Ectodermal cell (in vitro differentiated cells): ENCODE measurements around the gene MRPL20.
"Not testable (repeated sequence)": the region's sequence is repeated elsewhere in the genome, so short reads cannot be mapped to it uniquely, and the experiment has no call there.

Experiments
- H3K27ac ChIP-seq: 2 replicates; pipeline ENCODE4 v1.7.0; 2013; ENCODE audit warnings: mild to moderate bottlenecking, low read depth, low read length; ENCODE audit not compliant: insufficient read depth, poor library complexity, severe bottlenecking
- H3K27me3 ChIP-seq: 2 replicates; pipeline ENCODE4 v1.7.0; 2013; ENCODE audit warnings: mild to moderate bottlenecking, low read length; ENCODE audit not compliant: insufficient read depth, control insufficient read depth, poor library complexity, severe bottlenecking
- H3K36me3 ChIP-seq: one replicate; pipeline ENCODE4 v1.7.0; 2013; ENCODE audit warnings: low read length; ENCODE audit not compliant: control insufficient read depth, insufficient read depth
- H3K4me1 ChIP-seq: one replicate; pipeline ENCODE4 v1.7.0; 2013; ENCODE audit warnings: low read length; ENCODE audit not compliant: control insufficient read depth, insufficient read depth
- H3K4me3 ChIP-seq: 2 replicates; pipeline ENCODE4 v1.7.0; 2013; ENCODE audit warnings: low read depth, low read length, control low read depth; ENCODE audit not compliant: insufficient read depth
- H3K9me3 ChIP-seq: 2 replicates; pipeline ENCODE4 v1.7.0; 2013; ENCODE audit warnings: mild to moderate bottlenecking, low read length, moderate library complexity; ENCODE audit not compliant: control insufficient read depth
- WGBS, 2 experiments: methylation state at CpG; one replicate each; pipeline ENCODE4 v1.1.7; 2013; ENCODE audit warnings: missing lambda C conversion rate in 2 of 2; 5-methylcytosine and 5-hydroxymethylcytosine counted together

Gene MRPL20

DNA sequence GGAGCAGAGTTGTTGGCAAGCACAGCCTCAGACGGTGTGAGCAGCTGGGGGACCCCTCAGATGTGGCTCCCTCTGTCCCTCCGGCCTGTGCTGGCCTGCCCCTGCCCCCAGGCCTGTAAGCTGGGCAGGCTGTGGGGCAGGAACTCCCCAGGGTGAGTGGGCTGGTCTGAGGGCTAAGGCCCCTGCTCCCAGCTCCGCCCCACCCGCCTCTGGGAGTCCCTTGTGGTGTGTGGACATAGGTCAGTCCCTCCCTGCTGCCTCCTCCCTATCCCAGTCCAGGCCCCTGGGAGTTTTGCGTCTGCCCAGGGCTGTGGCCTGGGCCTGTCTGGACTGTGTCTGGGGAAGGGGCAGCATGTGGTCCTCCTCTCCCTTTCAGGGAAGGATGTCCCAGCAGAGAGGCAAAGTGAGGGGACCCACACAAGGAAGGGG is 24.8 kb upstream of the MRPL20 start:
- peaks cover 58% of the 10 kb centered on the region for H3K4me1 ChIP-seq
- 43 to 60% methylated on average over 5 of the region's 5 CpGs for WGBS, 2 experiments
- H3K27me3 ChIP-seq: peaks cover 27% of the 10 kb centered on the region
- no peaks in the 10 kb centered on the region for H3K36me3 ChIP-seq
- no peaks in the 10 kb centered on the region for H3K9me3 ChIP-seq
- H3K4me3 ChIP-seq: no peak overlapping the region
- no peak overlapping the region for H3K27ac ChIP-seq

- Histone ChIP-seq H3K9me3 (no peaks in the 10 kb centered on the region), H3K27me3 (peaks cover 21% of the 10 kb centered on the region), H3K4me3 (no peak overlapping the region), H3K27ac (no peak overlapping the region), H3K4me1 (peaks cover 62% of the 10 kb centered on the region), H3K36me3 (no peaks in the 10 kb centered on the region)
- WGBS, 2 experiments: 69 to 70% methylated on average over 16 of the region's 18 CpGs
Measured at GRCh38 chr1:1430992-1431844, 24.1 kb upstream of the MRPL20 start.

DNA sequence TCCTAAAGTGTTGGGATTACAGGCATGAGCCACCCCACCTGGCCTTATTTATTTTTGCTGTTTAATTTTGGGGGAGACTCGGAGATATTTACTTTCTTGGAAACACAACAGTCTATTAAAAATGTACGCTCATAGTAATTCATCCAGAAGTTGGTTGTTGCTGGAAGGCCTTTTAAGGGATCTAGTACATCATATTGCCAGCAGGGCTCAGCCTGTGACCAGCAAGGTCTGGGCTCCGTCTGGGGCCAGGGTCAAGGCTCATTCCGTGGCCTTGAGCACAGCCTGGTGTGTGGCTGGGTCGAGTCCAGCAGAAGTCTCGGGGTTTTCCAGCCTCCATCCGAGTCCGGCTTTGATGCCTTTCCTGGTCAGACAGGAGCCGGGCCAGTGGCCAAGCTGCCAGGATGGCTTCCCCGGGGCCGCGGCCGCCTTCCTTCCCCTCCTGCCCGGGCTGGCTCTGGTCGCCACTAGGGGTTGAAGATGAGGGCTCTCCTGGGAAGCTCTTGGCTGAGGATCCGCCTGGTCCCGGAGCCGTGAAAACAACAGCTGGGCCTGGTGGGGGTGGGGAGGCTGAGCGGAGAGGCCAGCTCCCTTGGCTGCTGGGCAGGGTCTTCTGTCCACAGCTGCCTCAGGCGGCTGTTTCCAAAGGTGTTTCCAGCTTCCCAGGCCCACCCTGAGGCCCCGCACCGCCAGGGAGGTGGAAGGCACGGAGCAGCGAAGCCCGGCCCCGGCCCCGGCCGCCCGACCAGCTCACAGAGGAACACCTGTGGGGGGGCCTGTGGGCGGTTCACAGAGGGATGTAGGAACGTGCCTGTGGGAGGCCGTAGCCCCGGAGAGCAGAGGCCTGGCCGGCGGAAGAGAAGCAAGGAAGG is 23.3 kb upstream of the MRPL20 start:
- no peak overlapping the region for H3K4me3 ChIP-seq
- no peak overlapping the region for H3K27ac ChIP-seq
- H3K9me3 ChIP-seq: no peaks in the 10 kb centered on the region
- peaks cover 64% of the 10 kb centered on the region for H3K4me1 ChIP-seq
- 39 to 43% methylated on average over 33 to 35 of the region's 35 CpGs for WGBS, 2 experiments
- H3K27me3 ChIP-seq: peaks cover 15% of the 10 kb centered on the region
- no peaks in the 10 kb centered on the region for H3K36me3 ChIP-seq

- Histone ChIP-seq H3K4me3 (no peak overlapping the region), H3K36me3 (no peaks in the 10 kb centered on the region), H3K4me1 (peaks cover 58% of the 10 kb centered on the region), H3K27me3 (peaks cover 8% of the 10 kb centered on the region), H3K9me3 (no peaks in the 10 kb centered on the region), H3K27ac (no peak overlapping the region)
- WGBS, 2 experiments: 93 to 95% methylated on average over 6 of the region's 6 CpGs
Measured at GRCh38 chr1:1429671-1430073, 22.6 kb upstream of the MRPL20 start.

DNA sequence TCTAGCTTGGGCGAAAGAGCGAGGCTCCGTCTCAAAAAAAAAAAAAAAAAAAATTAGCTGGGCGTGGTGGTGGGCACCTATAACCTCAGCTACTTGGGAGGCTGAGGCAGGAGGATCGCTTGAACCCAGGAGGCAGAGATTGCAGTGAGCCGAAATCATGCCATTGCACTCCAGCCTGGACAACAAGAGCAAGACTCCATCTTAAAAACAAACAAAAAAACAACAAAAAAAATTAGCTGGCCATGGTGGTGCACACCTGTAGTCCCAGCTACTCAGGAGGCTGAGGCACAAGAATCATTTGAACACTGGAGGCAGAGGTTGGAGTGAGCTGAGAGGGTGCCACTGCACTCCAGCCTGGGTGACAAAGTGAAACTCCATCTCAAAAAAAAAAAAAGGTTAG is 21.9 kb upstream of the MRPL20 start:
- H3K27ac ChIP-seq, H3K9me3 ChIP-seq, H3K27me3 ChIP-seq, H3K36me3 ChIP-seq, H3K4me3 ChIP-seq: not testable (repeated sequence)
- peaks cover 51% of the 10 kb centered on the region for H3K4me1 ChIP-seq
- WGBS, 2 experiments: 94% methylated on average over 6 of the region's 6 CpGs

DNA sequence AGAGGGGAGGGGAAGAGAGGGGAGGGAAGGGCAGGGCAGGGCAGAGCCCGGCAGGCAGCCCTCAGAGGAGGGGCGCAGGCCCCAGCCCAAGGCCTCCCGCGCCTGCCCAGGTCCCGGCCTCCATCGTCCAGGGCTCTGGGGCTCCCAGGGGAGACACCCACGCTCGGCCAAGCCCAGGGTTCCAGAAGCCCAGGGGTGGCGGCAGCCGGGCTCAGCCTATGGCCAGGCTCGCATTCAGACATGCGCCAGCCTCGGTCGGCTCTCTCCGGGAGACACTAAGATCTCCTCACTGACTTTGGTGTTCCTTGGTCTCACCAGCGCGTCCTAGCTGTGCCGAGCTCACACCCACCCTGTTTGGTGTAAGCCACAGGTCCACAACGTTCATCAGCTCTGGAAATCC is 21.1 kb upstream of the MRPL20 start:
- H3K4me1 ChIP-seq: peaks cover 43% of the 10 kb centered on the region
- no peaks in the 10 kb centered on the region for H3K36me3 ChIP-seq
- no peaks in the 10 kb centered on the region for H3K27me3 ChIP-seq
- no peak overlapping the region for H3K4me3 ChIP-seq
- H3K27ac ChIP-seq: no peak overlapping the region
- H3K9me3 ChIP-seq: no peaks in the 10 kb centered on the region
- 92 to 93% methylated on average over 19 of the region's 19 CpGs for WGBS, 2 experiments

DNA sequence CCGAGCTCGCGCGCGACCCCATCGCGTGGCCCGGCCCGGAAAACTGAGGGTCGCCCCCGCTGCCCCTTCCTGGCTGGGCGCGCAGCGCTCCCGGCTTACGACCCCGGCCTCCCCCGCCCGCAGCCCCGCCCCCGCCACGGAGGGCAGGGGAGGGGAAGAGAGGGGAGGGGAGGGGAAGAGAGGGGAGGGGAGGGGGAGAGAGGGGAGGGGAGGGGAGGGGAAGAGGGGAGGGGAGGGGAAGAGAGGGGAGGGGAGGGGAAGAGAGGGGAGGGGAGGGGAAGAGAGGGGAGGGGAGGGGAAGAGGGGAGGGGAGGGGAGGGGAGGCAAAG is 20.7 kb upstream of the MRPL20 start:
- no peaks in the 10 kb centered on the region for H3K9me3 ChIP-seq

DNA sequence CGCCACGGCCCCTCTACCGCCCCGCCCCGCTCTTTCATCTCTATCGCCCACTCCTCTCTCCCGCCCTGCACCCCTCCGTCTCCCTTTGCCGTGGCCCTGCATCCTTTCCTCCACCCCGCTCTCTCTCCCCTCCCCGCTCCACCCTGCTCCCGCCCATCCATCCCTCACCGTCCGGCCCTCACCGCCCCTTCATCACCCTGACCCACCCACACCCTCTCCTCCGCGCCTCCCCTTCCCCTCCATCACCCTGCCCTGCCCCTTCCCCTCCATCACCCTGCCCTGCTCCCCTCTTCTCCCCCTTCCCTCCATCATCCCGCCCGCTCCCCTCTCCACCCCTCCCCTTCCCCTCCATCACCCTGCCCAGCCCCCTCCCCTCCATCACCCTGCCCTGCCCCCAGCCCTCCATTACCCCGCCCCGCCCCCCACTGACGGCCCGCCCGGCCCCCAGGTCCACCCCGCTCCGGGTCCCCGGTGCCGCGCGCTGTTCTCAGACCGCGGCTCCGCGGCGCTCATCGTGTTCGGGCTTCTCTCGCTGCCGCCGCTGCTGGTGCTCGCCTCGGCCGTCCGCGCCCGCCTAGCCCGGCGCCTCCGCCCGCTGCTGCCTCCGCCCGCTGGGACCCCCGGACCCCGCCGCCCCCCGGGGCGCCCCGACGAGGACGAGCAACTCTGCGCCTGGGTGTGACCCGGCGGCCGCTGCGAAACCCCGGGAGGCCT is 20.2 kb upstream of the MRPL20 start:
- Histone ChIP-seq H3K9me3 (no peaks in the 10 kb centered on the region), H3K27me3 (no peaks in the 10 kb centered on the region), H3K27ac (no peak overlapping the region), H3K36me3 (no peaks in the 10 kb centered on the region), H3K4me1 (peaks cover 39% of the 10 kb centered on the region), H3K4me3 (peak overlapping the region; percentile 42)
- 5% methylated on average over 65 to 66 of the region's 66 CpGs for WGBS, 2 experiments

More for the DNA sequence above, 20.7 kb upstream of the MRPL20 start:
- whole genome bisulfite sequencing, 2 experiments: 2 to 4% methylated on average over 14 to 15 of the region's 22 CpGs
- H3K27me3 ChIP-seq: no peaks in the 10 kb centered on the region
- H3K27ac ChIP-seq: no peak overlapping the region
- peaks cover 39% of the 10 kb centered on the region for H3K4me1 ChIP-seq
- H3K36me3 ChIP-seq: no peaks in the 10 kb centered on the region
- peak overlapping the region; percentile 42 for H3K4me3 ChIP-seq

DNA sequence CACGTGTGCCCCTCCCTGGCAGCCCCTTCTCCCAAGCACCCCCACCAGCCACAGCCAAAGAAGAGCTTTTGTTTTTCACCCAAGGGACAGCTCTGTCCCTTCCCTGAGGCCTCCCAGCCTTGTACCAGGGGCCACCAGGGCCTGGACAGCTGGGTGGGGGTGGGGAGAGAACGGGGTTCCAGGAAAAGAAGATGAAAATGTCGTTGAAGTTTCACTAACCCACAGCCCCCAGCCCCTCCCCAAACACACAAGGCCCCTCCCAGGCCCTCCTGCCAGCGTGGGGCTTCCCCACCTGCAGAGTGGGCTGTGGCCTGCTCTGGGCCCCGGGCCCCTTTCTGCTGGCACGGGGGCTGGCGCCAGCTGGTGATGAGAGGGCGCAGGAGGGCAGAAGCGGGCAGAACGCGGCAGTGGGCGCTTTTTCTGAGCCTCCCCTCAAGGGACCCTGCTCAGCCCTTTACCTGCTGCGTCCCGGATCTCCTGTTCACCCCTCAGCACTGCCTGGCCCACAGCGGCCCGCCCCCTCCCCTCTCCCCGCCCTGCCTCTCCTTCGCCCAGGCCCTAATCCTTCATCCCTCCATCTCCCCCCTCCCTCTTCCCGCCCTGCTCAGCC is 19.5 kb upstream of the MRPL20 start:
- H3K4me1 ChIP-seq: peaks cover 39% of the 10 kb centered on the region
- WGBS, 2 experiments: 23 to 24% methylated on average over 17 to 19 of the region's 19 CpGs
- peak overlapping the region; percentile 62 for H3K27ac ChIP-seq

More for the DNA sequence above, 19.5 kb upstream of the MRPL20 start:
- H3K36me3 ChIP-seq: no peaks in the 10 kb centered on the region
- no peaks in the 10 kb centered on the region for H3K9me3 ChIP-seq
- H3K27me3 ChIP-seq: no peaks in the 10 kb centered on the region
- peak overlapping the region; percentile 27 for H3K4me3 ChIP-seq
